OCI-M2 (cell line): ENCODE measurements around the gene ERF.
A peak's percentile ranks its signal among the peaks of the same experiment; 100 is the strongest.

Experiments
- DNase-seq: peaks from one replicate; lab custom pipeline; 2025; ENCODE audit not compliant: unreplicated experiment; lab: John Stamatoyannopoulos, UW

ERF gene

DNA sequence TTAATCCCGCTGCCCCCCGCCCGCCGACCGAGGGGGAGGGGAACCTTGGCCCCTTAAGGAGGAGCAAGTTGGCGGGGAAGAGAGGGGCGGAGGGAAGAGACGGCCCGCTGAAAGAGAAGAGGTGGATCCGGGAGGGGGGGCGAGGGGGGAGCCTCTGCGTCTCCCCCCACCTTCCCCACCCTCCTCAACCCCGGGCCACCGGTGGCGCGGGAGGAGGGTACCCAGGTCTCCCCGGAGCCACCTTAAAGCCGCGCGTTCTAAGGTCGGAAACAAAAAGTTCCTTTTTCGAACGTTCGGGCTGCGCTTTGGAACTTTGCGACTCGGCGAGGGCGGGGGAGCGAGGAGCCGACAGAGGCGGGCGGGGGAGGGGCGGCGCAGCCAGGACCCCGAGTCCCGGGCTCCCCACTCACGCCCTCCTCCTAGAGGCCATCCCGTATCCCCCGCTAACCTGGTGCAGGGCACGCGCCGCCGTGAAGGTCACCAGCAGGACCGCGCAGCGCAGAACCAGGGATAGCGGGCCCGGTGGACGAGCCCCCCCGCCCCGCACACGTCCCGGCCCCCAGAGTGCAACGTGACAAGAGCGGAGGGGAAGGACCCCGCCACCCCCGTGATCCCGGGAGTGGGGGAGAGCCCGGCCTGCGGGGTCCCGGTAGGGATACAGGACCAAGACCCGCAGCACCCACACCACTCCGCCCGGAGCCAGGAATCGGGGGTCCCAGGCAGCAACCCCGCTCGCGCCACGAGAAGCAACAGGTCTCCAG, 659 bp downstream of the ERF start:
- DNase-seq, result no peak

DNA sequence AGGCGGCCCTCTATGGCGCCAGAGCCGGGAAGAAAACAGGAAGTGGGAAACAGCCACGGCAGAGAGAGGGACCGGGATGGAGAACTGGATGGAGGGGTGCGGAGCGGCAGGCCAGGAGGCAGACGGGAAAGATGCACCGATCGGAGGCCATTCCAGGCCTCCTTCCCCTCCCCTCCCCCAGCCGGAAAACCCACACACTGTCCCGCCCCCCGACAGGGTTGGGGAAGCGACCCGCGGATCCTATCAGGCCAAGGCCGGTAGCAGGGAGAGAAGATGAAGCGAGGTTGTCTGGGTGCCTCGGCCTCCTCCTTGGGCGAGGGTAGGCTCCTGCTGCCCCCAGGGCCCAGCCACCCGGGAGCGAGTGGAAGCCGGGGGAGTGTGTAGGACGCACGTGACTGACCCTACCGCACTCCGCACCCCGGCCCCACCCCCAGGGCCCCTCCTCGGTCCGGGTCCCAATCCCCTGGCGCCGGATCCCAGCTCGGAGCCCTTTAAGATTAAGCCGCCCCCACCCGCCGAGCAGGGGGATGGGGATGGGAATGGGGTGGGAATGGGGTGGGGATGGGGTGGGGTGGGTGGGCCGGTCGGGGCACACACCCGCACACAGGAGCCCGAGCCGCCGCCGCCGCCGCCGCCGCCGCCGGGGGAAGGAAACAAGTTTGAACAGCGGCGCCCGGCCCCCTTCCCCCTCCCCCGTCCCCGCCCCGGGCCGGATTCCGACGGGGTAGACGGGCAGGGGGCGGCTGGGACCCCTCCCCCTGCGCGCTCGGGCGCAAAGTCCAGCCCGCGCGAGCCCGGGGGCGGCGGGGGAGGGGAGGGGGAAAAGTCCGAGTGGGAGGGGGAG, 1.5 kb downstream of the ERF start:
- no peak for DNase-seq

DNA sequence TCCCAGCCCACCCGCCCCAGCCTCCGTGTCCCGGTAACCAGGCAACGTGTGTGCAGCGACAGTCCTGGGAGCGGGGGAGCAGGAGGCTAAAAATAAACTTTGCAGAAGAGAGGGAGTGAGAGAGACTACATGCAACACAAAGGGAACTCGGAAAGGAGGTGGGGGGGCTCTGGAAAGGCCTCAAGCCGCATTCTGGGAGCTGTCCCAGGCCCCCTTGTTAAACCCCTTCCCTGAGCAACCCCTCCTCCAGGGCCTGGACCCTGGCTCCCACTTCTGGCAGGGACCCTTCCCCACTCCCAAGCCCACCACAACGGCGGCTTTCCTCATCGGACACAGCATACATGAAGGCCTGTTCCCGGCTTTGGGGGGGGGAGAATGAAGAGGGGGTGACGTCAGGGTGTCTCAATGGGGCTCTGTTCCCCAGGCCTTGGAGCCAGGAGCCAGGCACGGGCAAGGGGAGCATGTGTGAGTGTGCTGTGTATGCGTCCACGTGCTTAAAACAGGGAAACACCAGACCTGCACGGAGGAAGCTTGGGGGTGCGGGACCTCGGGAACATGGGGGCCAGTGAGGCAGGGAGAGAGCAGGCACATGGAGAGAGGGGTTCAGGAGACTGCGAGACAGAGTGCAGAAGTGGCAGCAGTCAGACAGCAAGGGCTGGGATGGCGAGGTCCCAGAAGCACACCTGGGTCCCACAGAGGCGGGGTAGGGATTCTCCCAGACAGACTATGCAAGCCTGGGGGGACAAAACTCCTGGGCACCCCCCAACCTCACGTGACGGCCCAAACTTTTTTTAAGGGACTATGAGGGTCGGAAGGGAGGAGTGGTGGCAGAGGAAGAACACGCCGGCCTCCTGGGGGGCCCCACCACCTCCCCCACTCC, 2.3 kb downstream of the ERF start:
- no peak for DNase-seq

DNA sequence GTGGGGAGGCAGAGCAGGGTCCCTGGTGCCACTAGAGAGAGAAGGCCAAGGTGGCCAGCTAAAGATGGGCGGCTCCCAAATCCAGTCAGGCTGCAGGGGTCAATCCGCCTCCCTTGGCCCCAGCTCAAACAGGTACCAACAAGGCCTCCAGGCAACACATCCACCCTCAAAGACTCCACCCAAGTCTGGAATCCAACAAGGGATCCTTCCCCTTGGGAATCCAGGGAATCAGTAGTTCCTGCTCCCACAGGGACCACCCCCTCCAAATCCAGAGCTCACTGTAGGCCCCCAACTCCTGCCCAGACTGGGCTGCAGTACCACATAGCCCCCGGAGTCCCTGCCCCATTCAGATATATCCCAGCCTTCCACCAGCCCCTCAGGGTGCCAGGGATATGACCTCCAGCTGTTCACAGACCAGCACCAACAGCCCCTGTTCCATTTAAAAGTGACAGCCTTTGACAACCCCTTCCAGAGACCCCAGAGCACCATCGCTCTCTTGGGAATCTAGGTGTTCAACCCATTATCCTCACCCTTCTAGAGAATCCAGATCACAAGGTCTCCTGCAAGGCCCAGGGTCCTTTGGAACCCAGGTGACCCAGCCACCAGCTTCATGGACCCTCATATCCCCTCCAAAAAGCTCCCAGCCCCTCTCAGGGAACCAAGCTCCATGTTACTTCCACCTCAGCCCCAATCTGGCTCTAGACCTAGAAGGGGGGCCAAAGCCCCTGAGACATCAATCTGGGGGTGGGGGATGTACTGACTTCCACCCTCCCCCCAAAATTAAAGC, 3.2 kb downstream of the ERF start:
- DNase-seq, result no peak

DNA sequence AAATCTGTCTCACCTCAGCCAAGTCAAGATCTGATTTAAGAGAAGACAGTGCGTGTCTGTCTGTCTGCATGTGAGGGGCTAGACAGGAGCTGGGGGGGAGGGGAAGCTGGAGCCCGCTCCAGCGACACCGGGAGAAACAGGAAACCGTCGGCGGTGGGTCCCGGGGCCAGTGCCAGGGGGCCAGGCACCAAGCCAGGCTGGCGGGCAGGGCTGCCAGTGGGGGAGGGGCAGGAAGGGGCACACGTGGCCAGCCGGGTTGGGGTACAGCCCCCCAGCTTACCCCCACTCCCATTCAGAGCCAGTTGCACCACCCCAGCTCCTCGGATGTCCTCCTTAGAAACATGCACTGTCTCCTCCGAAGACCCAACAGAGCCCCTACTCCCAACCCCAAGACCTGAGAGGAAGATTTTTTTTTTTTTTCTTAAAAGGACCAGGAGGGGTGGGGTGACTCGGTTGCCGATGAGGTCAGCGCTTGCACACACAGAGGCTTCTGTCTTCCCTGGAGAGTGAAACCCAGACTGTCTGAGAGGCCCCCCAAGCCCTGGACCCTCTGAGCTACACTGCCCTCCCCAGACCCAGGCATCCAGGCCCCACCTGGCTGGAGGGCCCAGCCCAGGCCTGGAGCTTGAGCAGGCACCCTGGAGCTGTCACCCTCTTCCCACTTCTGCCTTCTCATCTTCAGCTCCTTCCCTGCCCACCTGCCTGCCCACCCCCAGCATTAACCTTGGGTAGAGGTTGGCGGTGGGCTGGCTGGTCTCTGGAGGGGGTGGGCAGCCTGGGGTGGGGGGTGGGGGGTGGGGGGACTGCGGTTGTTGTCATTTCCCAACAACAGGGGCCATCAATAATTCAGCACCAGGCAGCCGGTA, 4.0 kb downstream of the ERF start:
- no peak for DNase-seq

DNA sequence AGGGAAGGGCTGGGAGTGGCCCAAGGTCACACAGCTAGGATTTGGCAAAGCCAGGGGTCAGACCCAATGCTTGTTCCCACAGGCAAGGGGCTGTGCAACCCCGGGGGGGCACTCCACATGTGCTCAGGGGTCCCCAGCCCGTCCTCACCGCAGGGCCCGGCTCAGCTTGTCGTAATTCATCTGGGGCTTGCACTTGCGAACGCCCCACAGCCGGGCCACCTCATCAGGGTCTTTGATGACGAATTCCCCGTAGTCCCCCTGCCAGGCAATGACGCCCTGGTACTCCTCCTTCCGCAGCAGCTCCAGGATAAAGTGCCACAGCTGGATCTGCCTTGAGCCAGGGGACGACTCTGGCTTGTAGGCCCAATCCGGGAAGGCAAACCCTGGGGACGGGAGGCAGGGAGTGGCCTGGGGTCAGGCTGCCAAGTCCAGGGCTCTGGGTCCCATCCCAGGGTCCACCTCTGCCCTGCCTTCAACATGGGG, 4.7 kb downstream of the ERF start:
- no peak for DNase-seq

DNA sequence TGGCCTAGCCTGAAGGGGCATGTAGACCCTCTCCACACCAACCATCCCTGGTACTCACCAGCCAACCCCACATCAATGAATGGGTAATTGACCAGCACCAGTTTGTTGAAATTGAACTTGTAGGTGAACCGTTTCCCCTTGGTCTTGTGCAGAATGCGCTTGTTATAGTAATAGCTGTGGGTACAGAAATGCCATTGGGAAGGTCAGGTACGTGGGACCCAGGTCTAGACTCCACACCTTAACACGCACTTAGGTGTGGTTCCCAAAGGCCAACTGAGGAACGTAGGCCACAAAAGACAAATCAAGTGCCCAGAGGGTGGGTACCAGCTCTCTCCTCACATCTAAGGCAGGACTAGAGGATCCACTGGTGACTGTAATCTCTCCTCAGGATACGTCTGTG, 5.2 kb downstream of the ERF start:
- DNase-seq, result no peak

DNA sequence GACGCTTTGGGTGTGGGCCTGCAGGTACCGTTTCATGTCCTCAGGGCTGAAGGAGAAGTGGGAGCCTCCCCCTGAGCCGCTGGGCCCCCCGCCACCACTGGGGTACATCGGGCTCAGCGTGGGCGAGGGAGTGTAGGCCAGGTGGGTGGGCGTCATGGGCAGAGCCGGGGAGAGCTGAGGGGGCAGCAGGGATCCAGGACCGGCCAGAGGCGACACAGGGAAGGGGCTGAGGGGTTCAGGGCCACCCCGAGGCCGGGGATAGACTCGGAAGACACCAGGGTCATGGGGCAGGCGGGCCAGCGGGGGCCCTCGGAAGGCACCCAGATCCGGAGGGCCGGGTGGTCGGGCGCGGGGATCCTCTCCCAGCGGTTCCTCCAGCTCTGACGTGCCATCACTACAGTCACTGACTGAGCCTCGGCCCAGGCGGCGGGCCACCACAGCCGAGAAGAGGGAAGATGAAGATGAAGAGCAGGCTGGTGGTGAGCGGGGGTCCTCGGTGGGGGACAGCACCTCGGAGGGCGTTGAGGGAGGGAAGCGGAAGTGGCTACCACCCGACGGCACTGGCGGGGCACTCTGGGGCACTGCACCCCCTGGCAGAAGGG, 5.7 kb downstream of the ERF start:
- no peak for DNase-seq

DNA sequence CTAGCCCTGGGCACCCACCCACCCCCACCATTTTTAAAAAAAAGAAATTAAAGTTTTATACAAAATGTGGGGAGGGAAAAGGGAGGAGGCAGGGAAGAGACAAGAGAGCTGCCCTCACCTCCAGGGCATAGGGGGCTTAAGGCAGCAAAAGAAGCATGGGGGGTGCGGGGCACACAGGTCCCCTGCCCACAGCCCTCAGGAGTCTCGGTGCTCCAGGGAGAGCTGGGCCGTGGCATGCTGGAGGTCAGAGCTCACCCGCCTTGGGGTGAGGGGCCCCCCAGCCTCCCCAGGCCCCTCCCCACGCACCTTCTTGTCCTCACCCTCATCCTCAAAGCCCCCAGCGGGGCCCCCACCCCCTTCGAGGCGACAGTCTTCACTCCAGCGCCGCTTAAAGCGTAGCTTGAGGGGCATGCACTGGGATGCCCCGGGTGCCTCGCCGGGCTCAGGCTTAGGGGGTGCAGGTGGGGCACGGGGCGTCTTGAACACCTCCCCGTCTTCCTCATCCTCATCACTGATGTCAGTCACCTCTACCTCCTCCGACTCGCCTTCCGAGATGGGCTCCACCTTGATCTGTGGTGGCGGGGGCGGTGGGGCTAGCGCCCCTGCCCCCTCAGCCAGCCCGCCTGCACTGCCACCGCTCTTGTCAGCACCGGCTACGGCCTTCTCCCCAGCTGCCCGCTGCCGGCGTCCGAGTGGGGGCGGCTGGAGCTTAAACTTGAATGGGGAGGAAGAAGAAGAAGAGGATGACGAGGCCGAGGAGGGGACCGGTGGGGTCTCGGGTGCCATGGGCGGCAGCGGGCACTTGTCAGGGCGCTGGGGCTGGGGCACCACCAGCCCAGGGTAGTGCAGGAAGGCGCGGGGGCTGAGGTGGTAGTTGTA, 6.4 kb downstream of the ERF start:
- no peak for DNase-seq

DNA sequence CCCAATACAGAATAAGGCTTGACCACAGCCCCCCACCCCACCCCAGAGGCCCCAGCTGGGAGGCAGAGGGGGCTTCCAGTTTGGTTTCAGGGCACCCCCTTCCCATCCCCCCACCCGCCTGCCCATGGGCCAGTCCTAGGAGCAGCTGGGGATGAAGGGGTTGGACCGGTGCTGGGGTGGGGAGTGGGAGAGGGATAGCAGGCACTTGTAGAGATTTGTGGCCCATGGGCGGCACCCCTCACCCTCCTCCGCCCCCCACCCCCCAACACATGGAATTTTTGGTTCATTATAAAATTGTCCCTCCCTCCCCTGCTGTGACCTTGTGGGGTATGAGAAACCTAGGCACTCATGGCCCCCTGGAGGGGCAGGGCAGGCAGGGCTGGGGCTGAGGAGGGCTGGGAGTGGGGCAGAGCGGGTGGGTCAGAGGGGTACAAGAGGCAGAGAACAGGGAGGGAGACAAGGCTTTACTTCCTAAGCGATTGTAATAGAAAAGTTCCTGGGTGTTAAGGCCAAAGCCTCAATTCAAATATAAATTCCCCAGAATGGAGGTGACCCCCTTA, 7.2 kb downstream of the ERF start:
- DNase-seq, result no peak

DNA sequence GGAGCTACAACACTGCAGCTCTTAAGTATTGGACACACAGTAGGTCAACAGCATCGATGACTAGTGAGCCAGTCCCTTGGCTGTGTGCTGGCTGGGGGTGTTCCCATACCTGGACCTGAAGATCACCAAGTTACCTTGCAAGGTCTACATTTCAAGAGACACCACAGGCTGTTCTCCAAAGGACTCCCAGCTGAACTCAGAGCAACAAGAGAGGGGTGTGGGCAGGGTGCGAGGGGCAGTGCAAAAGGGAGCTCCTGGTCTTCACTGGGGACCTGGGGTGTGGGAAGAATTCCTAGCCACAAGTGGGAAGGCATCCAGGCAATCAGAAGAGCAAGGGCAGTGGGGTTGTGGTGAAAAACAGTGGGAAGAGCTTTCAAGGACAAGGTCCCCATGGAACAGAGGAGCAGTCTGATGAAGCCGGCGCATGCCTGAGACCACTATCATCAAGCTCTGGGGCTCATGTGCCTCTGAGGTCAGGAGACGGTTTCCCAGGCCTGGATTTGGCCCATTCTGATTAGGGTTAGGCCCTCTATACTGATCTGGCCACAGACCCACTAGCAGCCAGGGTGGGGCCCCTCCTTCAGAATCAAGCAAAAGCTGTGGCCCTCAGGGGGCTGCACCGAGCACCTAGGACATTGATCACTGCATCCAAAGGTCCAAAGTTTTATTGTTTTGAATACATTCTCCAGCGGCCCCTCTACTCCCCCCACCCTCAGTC, 7.8 kb downstream of the ERF start:
- no peak for DNase-seq

DNA sequence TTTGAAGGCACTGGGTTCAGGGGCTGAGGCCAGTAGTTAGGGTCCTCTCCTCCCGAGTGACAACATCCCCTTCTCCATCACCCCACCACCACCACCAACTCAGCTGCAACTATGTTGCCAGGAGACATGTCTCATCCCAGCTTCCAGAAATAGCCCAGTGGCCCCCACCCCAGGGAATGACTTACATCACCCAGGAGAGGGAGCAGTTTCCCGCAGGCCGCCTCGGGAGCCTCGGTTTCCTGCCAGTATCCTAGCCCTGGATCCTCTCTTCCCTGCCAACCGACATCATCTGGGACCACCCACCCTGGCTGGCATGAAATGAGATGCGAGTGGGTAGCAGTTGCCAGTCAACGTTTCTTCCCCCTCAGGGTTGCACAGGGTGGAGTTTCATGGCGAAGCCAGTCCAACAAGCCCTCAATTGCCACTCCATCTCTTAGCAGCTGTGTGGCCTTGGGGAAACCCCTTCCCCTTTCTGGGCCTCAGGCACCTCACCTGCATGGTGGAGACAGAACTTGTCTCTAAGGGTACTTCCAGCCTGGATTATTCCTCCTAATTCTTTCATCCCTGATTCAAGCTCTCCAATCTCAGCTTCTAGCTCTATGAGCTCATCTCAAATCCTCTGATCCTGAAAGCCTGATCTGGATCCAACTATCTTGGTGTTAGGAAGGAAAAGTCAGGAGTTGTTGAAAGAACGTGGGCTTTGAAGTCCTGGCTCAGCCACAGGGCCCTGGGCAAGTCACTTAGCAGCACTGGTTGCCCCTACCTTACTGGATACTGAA, 8.6 kb downstream of the ERF start:
- no peak for DNase-seq

DNA sequence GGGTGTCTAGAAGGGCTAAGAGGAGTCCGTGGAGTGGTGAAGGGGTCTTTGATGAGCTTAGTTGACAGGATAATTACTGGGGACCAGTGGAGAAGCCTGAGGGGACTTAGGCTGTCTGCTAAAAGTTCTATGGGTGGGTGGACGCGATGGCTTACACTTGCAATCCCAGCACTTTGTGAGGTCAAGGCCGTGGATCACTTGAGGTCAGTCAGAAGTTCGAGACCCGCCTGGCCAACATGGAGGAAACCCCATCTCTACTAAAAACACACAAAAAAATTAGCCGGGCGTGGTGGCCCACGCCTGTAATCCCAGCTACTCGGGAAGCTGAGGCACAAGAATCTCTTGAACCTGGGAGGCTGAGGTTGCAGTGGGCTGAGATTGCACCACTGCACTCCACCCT, 9.7 kb downstream of the ERF start:
- no peak for DNase-seq

DNA sequence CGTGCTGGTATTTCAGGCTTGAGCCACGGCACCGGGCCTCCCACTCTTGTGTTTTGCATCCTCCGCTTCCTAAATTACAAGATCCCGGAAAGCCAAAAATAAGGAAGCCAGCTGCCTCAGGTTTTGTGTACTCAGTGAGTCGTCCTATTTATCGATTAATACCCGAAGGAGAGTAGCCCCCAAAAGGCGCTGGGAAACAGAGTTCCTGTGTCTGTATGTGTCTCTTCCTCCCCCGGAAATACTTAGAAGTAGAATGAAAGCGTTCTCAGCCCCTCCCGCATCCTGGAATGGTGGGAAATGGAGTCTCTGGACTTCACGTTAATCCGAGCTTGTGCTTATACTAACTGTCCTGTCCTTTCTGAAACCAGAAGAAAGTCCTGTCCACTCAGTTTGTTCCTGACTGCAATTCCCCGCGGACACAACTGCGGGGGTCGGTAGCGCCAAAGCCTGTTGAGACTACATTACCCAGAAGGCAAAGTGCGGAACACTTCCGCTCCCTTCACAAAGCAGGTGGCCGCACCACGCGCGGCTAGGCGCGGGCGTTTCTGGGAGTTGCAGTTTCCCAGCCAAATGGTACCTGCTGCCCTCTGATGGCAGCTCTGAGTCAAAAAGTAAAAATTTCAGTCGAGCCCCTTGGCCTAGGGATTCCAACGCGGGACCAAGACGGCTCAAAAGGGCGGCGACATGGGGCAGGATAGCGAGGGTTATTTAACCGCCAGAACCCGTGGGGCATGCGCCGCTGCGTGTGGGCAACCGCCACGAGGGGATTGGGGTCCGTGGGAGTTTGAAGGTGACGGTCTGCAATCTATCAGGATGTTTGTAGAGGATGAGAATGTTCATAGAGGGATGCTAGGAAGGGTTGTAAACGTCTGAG, 10.3 kb downstream of the ERF start:
- peak; percentile 92 for DNase-seq
